ENCODE results near the gene NRP1.

The NRP1 gene

GRCh38 chr10:33201971-33202370 is 132.5 kb downstream of the NRP1 start:
- no peak for DNase-seq

- DNase-seq = no peak
These were observed 133.2 kb downstream of the NRP1 start for GRCh38 chr10:33201056-33201780.

- DNase-seq = no peak
These were observed 134.7 kb downstream of the NRP1 start for GRCh38 chr10:33199731-33200232.

DNA sequence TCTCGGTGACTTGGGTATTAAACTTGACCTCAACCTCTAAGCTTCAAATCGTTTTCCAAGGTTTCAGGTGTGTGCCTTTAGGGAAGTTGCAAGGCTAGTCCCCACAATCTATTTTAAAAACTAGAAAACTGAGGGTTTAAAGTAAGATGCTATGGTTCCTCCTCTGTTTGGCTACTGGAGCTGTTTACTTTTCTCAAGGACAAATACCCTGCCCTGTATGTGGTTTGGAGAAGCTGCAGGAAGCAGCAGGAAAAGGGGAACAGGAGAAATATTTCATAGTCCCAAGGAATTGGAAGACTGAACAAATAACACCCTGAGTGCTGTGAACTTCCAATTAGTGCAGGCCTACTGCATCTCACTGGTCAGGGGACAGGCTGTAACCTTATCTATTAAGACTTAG is 135.9 kb downstream of the NRP1 start:
- DNase-seq = no peak

- DNase-seq = no peak
These were observed 137.6 kb downstream of the NRP1 start for GRCh38 chr10:33196710-33197491.

- no peak for DNase-seq
These were observed 138.1 kb downstream of the NRP1 start for GRCh38 chr10:33196377-33196706.

DNA sequence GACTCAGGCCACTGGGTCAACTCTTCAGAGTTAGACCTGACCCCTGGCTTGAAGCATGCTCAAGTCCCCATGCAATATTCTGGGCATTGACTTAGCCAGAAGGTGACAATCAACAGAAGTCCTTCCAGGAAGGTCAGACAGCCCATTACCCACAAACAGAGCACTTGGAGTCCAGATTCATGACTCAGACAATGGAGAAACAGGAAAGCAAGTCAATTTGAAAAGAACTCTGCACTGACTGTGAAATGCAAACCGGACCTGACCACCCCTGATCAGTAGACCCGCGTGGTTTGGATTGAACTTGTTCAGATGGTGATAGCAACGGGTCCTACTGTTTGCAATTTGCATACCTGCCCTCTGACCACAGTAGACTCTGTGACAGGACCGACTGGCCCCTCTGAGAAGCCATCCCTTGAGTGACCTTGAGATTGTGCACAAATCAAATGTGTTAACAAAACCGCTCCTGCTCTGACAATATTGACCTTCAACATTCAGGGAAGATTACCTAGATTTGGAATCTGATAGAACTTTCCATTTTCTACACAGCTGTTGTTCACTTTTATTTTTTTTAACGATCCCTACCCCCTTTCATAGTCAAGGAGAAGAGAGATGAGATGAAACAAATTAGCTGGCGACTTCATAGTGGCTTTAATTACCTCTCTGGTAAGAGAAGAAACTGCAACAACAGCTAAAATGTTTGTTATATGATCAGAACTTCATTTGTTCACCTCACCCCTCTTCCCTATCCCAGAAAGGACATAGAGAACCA is 138.7 kb downstream of the NRP1 start:
- DNase-seq = no peak

- no peak for DNase-seq
These were observed 140.6 kb downstream of the NRP1 start for GRCh38 chr10:33193701-33194521.

- peak; percentile 56 for DNase-seq
These were observed 141.3 kb downstream of the NRP1 start for GRCh38 chr10:33193057-33193700.

GRCh38 chr10:33192190-33192589 is 142.3 kb downstream of the NRP1 start:
- no peak for DNase-seq

DNA sequence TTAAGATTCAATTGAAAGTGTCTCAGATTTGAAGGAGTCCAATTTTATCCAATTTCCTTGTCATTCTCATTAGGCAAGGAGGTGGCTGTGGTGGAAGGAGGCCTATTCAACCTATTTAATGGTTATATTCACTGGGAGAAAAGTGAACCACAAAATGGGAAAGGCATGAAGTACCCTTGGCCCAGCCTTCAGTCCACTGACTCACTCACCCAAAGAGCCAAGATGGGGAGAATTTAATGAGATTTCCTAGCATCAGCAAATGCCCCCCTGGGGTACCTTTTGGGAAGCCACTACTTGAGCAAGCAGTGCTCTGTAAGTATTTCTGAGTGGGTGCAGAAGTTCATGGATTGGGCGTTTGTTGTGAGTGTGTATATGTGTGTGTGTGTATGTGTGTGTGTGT is 144.1 kb downstream of the NRP1 start:
- no peak for DNase-seq

DNA sequence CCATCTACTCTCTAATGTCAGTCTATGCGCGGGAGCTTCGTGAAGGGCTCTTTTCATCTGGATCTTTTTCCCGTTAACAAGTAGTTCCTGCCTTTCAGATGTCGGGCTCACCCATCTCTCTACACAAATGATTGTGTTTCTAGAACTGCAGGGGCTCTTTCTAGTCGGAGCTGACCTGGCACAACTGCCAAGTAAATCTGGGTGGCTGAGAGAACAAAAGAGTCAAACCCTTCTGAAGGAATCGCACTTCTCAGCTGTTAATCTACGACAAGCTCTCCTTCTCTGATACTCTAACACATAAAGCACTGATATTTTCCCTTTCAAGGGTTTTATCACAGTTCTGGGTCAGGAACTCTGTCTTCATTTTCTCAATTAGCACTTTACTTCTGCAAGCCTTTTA is 144.7 kb downstream of the NRP1 start:
- DNase-seq = no peak

GRCh38 chr10:33189363-33189762 is 145.1 kb downstream of the NRP1 start:
- no peak for DNase-seq

DNA sequence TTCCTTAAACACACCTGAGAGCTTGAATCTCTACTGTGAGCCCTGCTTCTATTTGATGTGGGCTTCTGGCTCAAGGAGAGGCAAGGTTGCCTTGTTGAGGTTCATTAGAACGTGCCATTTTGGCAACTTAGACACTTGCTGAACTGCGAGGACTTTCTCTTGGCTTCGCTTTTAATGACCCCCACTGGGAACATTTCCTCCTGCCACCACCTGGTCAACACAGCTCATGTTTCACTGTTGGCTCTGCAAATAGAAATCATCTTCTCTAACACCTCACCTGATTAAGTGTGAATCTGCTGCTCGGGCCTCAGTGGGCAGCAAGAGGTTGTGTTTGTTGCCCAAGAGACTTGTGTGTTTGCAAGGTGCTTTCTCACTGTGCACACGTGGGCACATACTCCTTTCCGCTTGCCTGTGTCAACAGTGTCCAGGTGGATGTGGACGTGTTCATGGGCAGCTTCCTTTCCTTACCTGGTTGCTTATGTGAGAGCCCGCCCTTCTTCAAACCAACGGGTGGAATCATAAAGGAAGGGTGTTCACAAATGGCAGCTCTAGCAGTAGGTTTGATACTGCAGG is 147.0 kb downstream of the NRP1 start:
- no peak for DNase-seq

DNA sequence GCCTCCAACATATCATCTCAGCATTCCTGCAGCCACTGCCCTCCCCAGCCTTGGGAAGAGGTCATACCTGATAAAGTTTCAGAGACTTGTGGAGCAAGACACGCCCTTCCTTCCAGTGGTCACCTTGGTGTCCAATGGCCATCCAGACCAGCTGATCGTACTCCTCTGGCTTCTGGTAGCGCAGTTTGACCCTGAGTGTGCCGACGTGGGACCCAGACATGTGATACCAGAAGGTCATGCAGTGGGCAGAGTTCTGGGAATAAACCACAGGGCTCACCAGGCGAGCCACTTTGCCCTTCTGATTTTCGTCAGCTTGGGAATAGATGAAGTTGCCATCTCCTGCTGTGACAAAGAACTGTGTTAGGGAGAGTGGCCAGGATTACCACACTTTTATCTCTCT is 148.3 kb downstream of the NRP1 start:
- DNase-seq = no peak

DNA sequence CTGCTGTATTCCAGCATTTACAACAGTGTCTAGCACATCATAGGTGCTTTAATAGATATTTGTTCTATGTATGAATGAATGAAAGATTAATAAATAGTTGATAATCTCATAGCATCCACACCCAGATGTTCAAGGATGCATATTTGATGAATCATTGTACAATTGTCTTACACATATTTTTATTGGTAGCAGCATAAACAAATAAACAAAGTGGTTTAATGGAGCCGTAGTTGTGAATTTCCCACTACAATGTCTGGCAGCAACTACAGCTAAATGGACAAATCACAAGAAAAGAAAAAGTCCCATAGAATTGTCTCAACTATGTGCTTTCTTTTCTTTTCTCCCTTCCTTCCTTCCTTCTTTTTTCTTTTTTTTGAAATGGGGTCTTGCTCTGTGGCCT is 150.8 kb downstream of the NRP1 start:
- no peak for DNase-seq

DNA sequence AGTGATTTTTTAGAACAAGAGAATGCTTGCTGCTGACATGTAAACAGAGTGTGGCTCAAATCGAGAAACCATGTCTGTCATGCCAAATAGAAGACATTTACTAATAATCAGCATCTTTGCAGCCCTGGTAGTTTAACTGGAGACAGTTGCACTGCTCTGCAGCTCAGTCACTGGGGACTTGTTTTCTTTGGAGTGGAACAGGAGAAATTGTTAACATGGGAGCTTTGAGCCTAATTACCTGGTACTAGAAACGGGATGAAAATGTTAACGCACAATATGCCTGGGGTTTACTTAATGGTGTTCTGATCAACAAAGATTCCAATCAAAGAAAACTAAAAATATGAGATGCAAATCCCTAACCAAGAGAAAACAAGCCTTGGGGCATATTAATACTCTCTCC is 153.5 kb downstream of the NRP1 start:
- DNase-seq = no peak

DNA sequence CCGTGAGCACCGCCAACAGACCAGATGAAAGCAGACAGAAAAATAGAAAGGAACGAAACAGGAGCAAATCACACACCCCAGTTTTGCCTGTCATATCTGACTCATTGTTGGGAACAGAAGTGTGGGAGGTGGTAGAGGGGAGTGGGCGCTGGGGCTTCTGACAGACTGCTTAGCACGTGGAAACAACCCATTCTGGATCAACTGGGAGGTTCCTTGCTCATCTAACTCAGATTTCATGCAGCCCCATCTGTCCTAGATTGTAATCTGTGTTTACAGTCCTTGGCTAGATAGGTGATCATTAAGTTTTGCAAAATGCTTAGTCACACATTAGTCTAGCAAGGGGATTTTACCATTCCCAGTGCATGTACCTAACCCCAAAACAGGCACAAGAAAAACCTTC is 154.1 kb downstream of the NRP1 start:
- DNase-seq = no peak

DNA sequence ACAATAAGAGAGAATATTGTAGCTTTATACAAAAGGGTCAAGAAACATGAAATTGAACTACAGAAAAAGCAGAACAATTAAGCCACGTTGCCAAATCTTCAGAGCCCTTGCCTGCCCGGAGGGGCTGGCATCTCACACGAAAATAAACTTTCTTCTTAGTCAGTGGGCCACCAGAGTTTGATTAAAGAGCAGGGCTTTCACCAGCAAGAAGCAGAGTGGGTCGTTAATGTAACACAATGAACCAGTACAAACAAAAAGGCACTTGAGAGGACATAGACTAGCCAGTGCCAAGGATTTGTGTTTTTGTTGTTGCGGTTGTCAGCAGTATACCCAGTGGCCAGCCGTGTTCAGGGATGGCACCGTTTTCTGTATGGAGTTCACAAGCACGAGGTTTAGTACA is 155.4 kb downstream of the NRP1 start:
- DNase-seq = no peak

DNA sequence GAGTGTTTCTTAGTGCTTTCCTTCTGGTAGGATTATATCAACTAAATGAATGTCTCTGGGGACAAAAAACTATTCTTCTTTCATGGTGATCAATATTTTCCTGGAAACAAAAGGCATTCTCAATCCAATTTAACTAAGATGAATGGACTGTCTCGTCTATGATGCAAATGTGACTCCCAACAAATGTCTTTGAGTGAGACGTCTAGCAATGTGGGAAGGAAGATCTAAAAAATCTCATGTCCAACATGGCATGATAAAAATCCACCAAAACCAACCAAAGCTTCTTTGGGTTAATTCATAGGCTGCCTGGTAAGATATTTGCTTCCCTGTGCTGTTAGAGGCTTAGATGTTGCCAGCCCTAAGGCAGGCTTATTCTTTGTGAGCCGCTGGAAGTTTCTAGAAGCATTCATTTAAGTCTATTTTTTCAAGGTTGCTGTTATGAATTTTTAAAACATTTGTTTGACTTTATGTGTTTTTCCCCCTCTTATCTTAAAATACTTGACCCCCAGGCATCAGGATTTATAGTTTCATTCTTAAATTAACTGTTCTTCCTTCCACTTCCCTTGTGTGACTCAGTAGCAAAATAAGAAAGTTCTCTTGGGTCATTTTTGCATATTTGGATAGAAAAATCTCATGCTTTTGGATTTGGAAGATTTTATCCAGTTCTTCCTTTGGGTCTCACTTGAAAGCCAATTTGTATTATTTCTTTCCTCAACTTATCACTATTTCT is 156.3 kb downstream of the NRP1 start:
- DNase-seq = no peak

GRCh38 chr10:33176688-33177087 is 157.8 kb downstream of the NRP1 start:
- DNase-seq = no peak
